ENCODE data around the gene PHKB.

- TF ChIP-seq CTCF (IDR thresholded peaks at IDR 0.05; ENCODE audit: low read length) (no peak), EZH2phosphoT487 (IDR thresholded peaks at IDR 0.05; ENCODE audit: low read length) (no peak)
Measured at GRCh38 chr16:47604306-47604705, 143.2 kb downstream of the PHKB start.

All from MM.1S (cell line).